ENCODE data around the gene RBM20. TPM values are rescaled to one million over a fixed set of nuclear protein-coding genes. Genes with fewer than 3 reads are reported as not detected.

RBM20 gene
- total and polyA plus RNA-seq, 2 experiments from 2014 or later: 0.05 to 0.17 TPM

DNA sequence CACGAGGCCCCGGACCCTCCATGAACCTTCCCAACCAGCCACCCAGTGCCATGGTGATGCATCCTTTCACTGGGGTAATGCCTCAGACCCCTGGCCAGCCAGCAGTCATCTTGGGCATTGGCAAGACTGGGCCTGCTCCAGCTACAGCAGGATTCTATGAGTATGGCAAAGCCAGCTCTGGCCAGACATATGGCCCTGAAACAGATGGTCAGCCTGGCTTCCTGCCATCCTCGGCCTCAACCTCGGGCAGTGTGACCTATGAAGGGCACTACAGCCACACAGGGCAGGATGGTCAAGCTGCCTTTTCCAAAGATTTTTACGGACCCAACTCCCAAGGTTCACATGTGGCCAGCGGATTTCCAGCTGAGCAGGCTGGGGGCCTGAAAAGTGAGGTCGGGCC is 137.0 kb downstream of the RBM20 start:
- H3K9me3 Mint-ChIP-seq: no peaks in the 10 kb centered on the region
- Histone ChIP-seq H3K4me2 (no peak overlapping the region), H3K27me3 (ENCODE audit: insufficient read depth) (no peaks in the 10 kb centered on the region), H3K4me1 (ENCODE audit: insufficient read depth) (no peaks in the 10 kb centered on the region), H3F3A (replicated peaks; ENCODE audit: low read depth) (no peaks in the 10 kb centered on the region), H3K27ac (ENCODE audit: low read depth) (no peak overlapping the region), H3K79me2 (replicated peaks; ENCODE audit: insufficient read depth) (no peaks in the 10 kb centered on the region), H2AFZ (peak overlapping the region; percentile 56; the same call in 1 of the 2 replicates), H3K36me3 (ENCODE audit: insufficient read depth) (no peaks in the 10 kb centered on the region), H4K20me1 (replicated peaks; ENCODE audit: insufficient read depth) (no peaks in the 10 kb centered on the region), H3K9me2 (ENCODE audit: insufficient read depth) (no peaks in the 10 kb centered on the region), H3K4me3 (no peak overlapping the region)
- no peak for ATAC-seq
- TF ChIP-seq ETS1 (IDR thresholded peaks at IDR 0.05): no peak
- TF ChIP-seq, protein P1, sequence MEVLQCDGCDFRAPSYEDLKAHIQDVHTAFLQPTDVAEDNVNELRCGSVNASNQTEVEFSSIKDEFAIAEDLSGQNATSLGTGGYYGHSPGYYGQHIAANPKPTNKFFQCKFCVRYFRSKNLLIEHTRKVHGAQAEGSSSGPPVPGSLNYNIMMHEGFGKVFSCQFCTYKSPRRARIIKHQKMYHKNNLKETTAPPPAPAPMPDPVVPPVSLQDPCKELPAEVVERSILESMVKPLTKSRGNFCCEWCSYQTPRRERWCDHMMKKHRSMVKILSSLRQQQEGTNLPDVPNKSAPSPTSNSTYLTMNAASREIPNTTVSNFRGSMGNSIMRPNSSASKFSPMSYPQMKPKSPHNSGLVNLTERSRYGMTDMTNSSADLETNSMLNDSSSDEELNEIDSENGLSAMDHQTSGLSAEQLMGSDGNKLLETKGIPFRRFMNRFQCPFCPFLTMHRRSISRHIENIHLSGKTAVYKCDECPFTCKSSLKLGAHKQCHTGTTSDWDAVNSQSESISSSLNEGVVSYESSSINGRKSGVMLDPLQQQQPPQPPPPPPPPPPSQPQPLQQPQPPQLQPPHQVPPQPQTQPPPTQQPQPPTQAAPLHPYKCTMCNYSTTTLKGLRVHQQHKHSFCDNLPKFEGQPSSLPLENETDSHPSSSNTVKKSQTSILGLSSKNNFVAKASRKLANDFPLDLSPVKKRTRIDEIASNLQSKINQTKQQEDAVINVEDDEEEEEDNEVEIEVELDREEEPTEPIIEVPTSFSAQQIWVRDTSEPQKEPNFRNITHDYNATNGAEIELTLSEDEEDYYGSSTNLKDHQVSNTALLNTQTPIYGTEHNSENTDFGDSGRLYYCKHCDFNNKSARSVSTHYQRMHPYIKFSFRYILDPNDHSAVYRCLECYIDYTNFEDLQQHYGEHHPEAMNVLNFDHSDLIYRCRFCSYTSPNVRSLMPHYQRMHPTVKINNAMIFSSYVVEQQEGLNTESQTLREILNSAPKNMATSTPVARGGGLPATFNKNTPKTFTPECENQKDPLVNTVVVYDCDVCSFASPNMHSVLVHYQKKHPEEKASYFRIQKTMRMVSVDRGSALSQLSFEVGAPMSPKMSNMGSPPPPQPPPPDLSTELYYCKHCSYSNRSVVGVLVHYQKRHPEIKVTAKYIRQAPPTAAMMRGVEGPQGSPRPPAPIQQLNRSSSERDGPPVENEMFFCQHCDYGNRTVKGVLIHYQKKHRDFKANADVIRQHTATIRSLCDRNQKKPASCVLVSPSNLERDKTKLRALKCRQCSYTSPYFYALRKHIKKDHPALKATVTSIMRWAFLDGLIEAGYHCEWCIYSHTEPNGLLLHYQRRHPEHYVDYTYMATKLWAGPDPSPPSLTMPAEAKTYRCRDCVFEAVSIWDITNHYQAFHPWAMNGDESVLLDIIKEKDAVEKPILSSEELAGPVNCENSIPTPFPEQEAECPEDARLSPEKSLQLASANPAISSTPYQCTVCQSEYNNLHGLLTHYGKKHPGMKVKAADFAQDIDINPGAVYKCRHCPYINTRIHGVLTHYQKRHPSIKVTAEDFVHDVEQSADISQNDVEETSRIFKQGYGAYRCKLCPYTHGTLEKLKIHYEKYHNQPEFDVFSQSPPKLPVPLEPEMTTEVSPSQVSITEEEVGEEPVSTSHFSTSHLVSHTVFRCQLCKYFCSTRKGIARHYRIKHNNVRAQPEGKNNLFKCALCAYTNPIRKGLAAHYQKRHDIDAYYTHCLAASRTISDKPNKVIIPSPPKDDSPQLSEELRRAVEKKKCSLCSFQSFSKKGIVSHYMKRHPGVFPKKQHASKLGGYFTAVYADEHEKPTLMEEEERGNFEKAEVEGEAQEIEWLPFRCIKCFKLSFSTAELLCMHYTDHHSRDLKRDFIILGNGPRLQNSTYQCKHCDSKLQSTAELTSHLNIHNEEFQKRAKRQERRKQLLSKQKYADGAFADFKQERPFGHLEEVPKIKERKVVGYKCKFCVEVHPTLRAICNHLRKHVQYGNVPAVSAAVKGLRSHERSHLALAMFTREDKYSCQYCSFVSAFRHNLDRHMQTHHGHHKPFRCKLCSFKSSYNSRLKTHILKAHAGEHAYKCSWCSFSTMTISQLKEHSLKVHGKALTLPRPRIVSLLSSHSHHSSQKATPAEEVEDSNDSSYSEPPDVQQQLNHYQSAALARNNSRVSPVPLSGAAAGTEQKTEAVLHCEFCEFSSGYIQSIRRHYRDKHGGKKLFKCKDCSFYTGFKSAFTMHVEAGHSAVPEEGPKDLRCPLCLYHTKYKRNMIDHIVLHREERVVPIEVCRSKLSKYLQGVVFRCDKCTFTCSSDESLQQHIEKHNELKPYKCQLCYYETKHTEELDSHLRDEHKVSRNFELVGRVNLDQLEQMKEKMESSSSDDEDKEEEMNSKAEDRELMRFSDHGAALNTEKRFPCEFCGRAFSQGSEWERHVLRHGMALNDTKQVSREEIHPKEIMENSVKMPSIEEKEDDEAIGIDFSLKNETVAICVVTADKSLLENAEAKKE (CRISPR knock-in tag; IDR thresholded peaks at IDR 0.05): no peak
- no peak for TF ChIP-seq STAT1 (IDR thresholded peaks at IDR 0.05; ENCODE audit: unreplicated experiment)
- TF ChIP-seq CREB1 (CRISPR knock-in tag; IDR thresholded peaks at IDR 0.05; ENCODE audit: low read depth): no peak
- peaks cover 6% of the 10 kb centered on the region for H3K4me1 Mint-ChIP-seq
- peaks cover 5% of the 10 kb centered on the region for H3K27me3 Mint-ChIP-seq (ENCODE audit: insufficient read depth, low read depth, poor library complexity)
- DNase-seq (ENCODE audit: low spot score): no peak
- no peak overlapping the region for H3K4me3 Mint-ChIP-seq
- no peak overlapping the region for H3K27ac Mint-ChIP-seq
- H3K36me3 Mint-ChIP-seq (ENCODE audit: low read depth): no peaks in the 10 kb centered on the region

GRCh38 chr10:110782616-110783015 is 138.5 kb downstream of the RBM20 start:
- no peak for DNase-seq (ENCODE audit: low spot score)
- no peaks in the 10 kb centered on the region for H3F3A ChIP-seq (replicated peaks; ENCODE audit: low read depth)
- Mint-ChIP-seq H3K27ac (no peak overlapping the region), H3K36me3 (ENCODE audit: low read depth) (no peaks in the 10 kb centered on the region), H3K9me3 (no peaks in the 10 kb centered on the region), H3K4me1 (peaks cover 13% of the 10 kb centered on the region), H3K27me3 (ENCODE audit: insufficient read depth, low read depth, poor library complexity) (peaks cover 6% of the 10 kb centered on the region), H3K4me3 (no peak overlapping the region)
- H4K20me1 ChIP-seq (replicated peaks; ENCODE audit: insufficient read depth): no peaks in the 10 kb centered on the region
- no peaks in the 10 kb centered on the region for H3K36me3 ChIP-seq (ENCODE audit: insufficient read depth)
- no peaks in the 10 kb centered on the region for H3K9me2 ChIP-seq (ENCODE audit: insufficient read depth)
- H3K4me3 ChIP-seq: no peak overlapping the region
- H3K79me2 ChIP-seq (replicated peaks; ENCODE audit: insufficient read depth): no peaks in the 10 kb centered on the region
- no peaks in the 10 kb centered on the region for H3K27me3 ChIP-seq (ENCODE audit: insufficient read depth)
- no peak overlapping the region for H3K4me2 ChIP-seq
- no peak for ATAC-seq
- no peak overlapping the region for H3K27ac ChIP-seq (ENCODE audit: low read depth)
- no peaks in the 10 kb centered on the region for H3K4me1 ChIP-seq (ENCODE audit: insufficient read depth)
- H2AFZ ChIP-seq: no peak overlapping the region
- TF ChIP-seq, protein P2, sequence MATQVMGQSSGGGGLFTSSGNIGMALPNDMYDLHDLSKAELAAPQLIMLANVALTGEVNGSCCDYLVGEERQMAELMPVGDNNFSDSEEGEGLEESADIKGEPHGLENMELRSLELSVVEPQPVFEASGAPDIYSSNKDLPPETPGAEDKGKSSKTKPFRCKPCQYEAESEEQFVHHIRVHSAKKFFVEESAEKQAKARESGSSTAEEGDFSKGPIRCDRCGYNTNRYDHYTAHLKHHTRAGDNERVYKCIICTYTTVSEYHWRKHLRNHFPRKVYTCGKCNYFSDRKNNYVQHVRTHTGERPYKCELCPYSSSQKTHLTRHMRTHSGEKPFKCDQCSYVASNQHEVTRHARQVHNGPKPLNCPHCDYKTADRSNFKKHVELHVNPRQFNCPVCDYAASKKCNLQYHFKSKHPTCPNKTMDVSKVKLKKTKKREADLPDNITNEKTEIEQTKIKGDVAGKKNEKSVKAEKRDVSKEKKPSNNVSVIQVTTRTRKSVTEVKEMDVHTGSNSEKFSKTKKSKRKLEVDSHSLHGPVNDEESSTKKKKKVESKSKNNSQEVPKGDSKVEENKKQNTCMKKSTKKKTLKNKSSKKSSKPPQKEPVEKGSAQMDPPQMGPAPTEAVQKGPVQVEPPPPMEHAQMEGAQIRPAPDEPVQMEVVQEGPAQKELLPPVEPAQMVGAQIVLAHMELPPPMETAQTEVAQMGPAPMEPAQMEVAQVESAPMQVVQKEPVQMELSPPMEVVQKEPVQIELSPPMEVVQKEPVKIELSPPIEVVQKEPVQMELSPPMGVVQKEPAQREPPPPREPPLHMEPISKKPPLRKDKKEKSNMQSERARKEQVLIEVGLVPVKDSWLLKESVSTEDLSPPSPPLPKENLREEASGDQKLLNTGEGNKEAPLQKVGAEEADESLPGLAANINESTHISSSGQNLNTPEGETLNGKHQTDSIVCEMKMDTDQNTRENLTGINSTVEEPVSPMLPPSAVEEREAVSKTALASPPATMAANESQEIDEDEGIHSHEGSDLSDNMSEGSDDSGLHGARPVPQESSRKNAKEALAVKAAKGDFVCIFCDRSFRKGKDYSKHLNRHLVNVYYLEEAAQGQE (IDR thresholded peaks at IDR 0.05; ENCODE audit: unreplicated experiment): no peak
- TF ChIP-seq NANOG (IDR thresholded peaks at IDR 0.05; ENCODE audit: borderline replicate concordance) (no peak), CREB1 (CRISPR knock-in tag; IDR thresholded peaks at IDR 0.05; ENCODE audit: low read depth) (no peak), JUNB (IDR thresholded peaks at IDR 0.05; ENCODE audit: unreplicated experiment) (no peak), EZH2 (IDR thresholded peaks at IDR 0.05; ENCODE audit: low read depth, unreplicated experiment) (no peak), STAT1 (IDR thresholded peaks at IDR 0.05; ENCODE audit: unreplicated experiment) (no peak), ETS1 (IDR thresholded peaks at IDR 0.05) (no peak), ZNF331 (CRISPR knock-in tag; IDR thresholded peaks at IDR 0.05; ENCODE audit: low read depth) (no peak), EZH2phosphoT487 (IDR thresholded peaks at IDR 0.05; ENCODE audit: unreplicated experiment) (no peak)

Data from GM23338 (cell line).